Caco-2 (cell line): ENCODE measurements around the gene SLC19A1. TPM values are rescaled to one million over a fixed set of nuclear protein-coding genes. Genes with fewer than 3 reads are reported as not detected.

ENCODE experiments used
- BruUV-seq: library from RNA; stranded (reverse); fragments of 400-500 nt; replicated peaks from 2 replicates; lab custom pipeline; 2021; lab: Mats Ljungman, UMichigan
- CTCF ChIA-PET: fragments of 300-600 bp; sonication (Branson Sonifier 250); formaldehyde crosslinking; loops from one replicate; lab custom pipeline; 2022; ENCODE audit warnings: antibody characterized with exemption; lab: Charles Lee
- POLR2A ChIA-PET: fragments of 300-600 bp; sonication (Branson Sonifier 250); formaldehyde crosslinking; loops from one replicate; lab custom pipeline; 2022; ENCODE audit warnings: antibody characterized with exemption; lab: Charles Lee
- DNase-seq, 2 experiments: peaks; one replicate each; pipeline versions ENCODE4 v3.0.0 to v3.0.0-alpha.2; 2020 to 2022
- H3K27me3 ChIP-seq: replicated peaks from 2 replicates; pipeline ENCODE4 v1.6.0; 2011; ENCODE audit warnings: low read length; ENCODE audit not compliant: control insufficient read depth, insufficient read depth
- H3K36me3 ChIP-seq: 2 replicates; pipeline ENCODE4 v1.5.1; 2011; ENCODE audit warnings: low read length; ENCODE audit not compliant: control insufficient read depth, insufficient read depth
- H3K4me1 ChIP-seq: fragments of 250-450 bp; sonication (Bioruptor Pico); 2 replicates; pipeline ENCODE4 v1.5.1; 2020; ENCODE audit warnings: mild to moderate bottlenecking
- H3K4me3 ChIP-seq: 2 replicates; pipeline ENCODE4 v1.5.1; 2011; ENCODE audit warnings: low read depth, mild to moderate bottlenecking, control low read depth, low read length
- H3K9me3 ChIP-seq: fragments of 250-450 bp; sonication (Bioruptor Pico); 2 replicates; pipeline ENCODE4 v1.5.1; 2020; ENCODE audit warnings: mild to moderate bottlenecking, moderate library complexity
- H3K27ac Mint-ChIP-seq: one replicate; pipeline ENCODE4 v1.8.0; 2022; ENCODE audit warnings: mixed read lengths; ENCODE audit not compliant: unreplicated experiment
- H3K27me3 Mint-ChIP-seq: one replicate; pipeline ENCODE4 v1.8.0; 2022; ENCODE audit warnings: mixed read lengths; ENCODE audit not compliant: insufficient read depth, unreplicated experiment
- H3K36me3 Mint-ChIP-seq: one replicate; pipeline ENCODE4 v1.8.0; 2022; ENCODE audit warnings: mild to moderate bottlenecking, mixed read lengths; ENCODE audit not compliant: insufficient read depth, unreplicated experiment
- H3K4me1 Mint-ChIP-seq: one replicate; pipeline ENCODE4 v1.8.0; 2022; ENCODE audit warnings: low read depth, mixed read lengths; ENCODE audit not compliant: unreplicated experiment
- H3K4me3 Mint-ChIP-seq: one replicate; pipeline ENCODE4 v1.8.0; 2022; ENCODE audit warnings: mild to moderate bottlenecking, moderate library complexity, mixed read lengths; ENCODE audit not compliant: unreplicated experiment
- H3K9me3 Mint-ChIP-seq: one replicate; pipeline ENCODE4 v1.8.0; 2022; ENCODE audit warnings: mixed read lengths; ENCODE audit not compliant: unreplicated experiment
- CTCF ChIP-seq, 2 experiments: fragments of 200-600 bp in 1 of 2; IDR thresholded peaks; 1 replicate in 1 of 2; 2 replicates in 1 of 2; pipeline versions ENCODE4 v1.5.1 to v1.8.0; 2011 to 2022; ENCODE audit warnings: antibody characterized with exemption in 1 of 2, control low read depth in 1 of 2, inconsistent platforms in 1 of 2, low read depth in 1 of 2, low read length in 1 of 2, mild to moderate bottlenecking in 1 of 2, moderate library complexity in 1 of 2; ENCODE audit not compliant: insufficient read depth in 1 of 2, severe bottlenecking in 1 of 2, unreplicated experiment in 1 of 2
- intact Hi-C: fragments of 100-400 bp; cut with micrococcal nuclease; formaldehyde crosslinking; loops from one replicate; pipeline ENCODE4 v1.10.0; 2022; ENCODE audit not compliant: unreplicated experiment
- total RNA-seq: library from RNA; stranded (reverse); gene quantifications from 2 replicates; pipeline ENCODE4 v1.2.3, GENCODE V29; 2022

SLC19A1 gene
- total RNA-seq, 1 experiment from 2014 or later, result 45.4 TPM

- Mint-ChIP-seq H3K4me3 (peak overlapping the region; percentile 86), H3K27me3 (peaks cover 3% of the 10 kb centered on the region)
- peak; percentile 93 for DNase-seq
Measured at GRCh38 chr21:45555557-45556301, 13.5 kb upstream of the SLC19A1 start.

GRCh38 chr21:45555251-45555556, 13.0 kb upstream of the SLC19A1 start:
- no peaks in the 10 kb centered on the region for H3K36me3 Mint-ChIP-seq
- no peaks in the 10 kb centered on the region for H3K9me3 Mint-ChIP-seq
- peak overlapping the region; percentile 86 for H3K4me3 Mint-ChIP-seq
- H3K36me3 ChIP-seq, result no peaks in the 10 kb centered on the region
- no peak for TF ChIP-seq CTCF (IDR thresholded peaks at IDR 0.05; ENCODE audit: insufficient read depth in 1 of 2, low read depth in 1 of 2, low read length in 1 of 2, severe bottlenecking in 1 of 2, unreplicated experiment in 1 of 2)
- peaks cover 6% of the 10 kb centered on the region for H3K4me1 ChIP-seq
- H3K4me3 ChIP-seq, result peak overlapping the region; percentile 57
- intact Hi-C loops, result no loop called here
- no peaks in the 10 kb centered on the region for H3K27me3 ChIP-seq
- BruUV-seq, result no TSS peak
- DNase-seq, result no peak
- CTCF ChIA-PET, result interaction anchor here (0.8 to 1.6 kb wide), 10 partner anchors 13 to 482 kb away, joined by 3 to 52 read pairs (median 6); no protein-coding TSS in a partner anchor
- no peak overlapping the region for H3K27ac Mint-ChIP-seq
- H3K27me3 Mint-ChIP-seq, result peaks cover under 1% of the 10 kb centered on the region
- POLR2A ChIA-PET, result interaction anchor here (0.6 to 1.4 kb wide), 3 partner anchors 8 to 542 kb away, joined by 3 to 4 read pairs (median 3); no protein-coding TSS in a partner anchor
- H3K4me1 Mint-ChIP-seq, result peaks cover 9% of the 10 kb centered on the region
- no peaks in the 10 kb centered on the region for H3K9me3 ChIP-seq

More at GRCh38 chr21:45555557-45556301, 13.5 kb upstream of the SLC19A1 start:
- peak; percentile 91 to 98 for TF ChIP-seq CTCF (IDR thresholded peaks at IDR 0.05; ENCODE audit: insufficient read depth in 1 of 2, low read depth in 1 of 2, low read length in 1 of 2, severe bottlenecking in 1 of 2, unreplicated experiment in 1 of 2)
- TSS peak; percentile 88 for BruUV-seq
- no peaks in the 10 kb centered on the region for H3K9me3 Mint-ChIP-seq
- CTCF ChIA-PET, result interaction anchor here (0.6 to 1.6 kb wide), 36 partner anchors 8 to 688 kb away, joined by 3 to 52 read pairs (median 4); no protein-coding TSS in a partner anchor
- POLR2A ChIA-PET, result interaction anchor here (0.6 to 1.4 kb wide), 6 partner anchors 8 to 624 kb away, joined by 3 to 7 read pairs (median 4); no protein-coding TSS in a partner anchor
- peak overlapping the region; percentile 88 for H3K27ac Mint-ChIP-seq
- H3K4me1 Mint-ChIP-seq, result peaks cover 9% of the 10 kb centered on the region
- H3K27me3 ChIP-seq, result no peaks in the 10 kb centered on the region
- no peaks in the 10 kb centered on the region for H3K9me3 ChIP-seq
- H3K36me3 Mint-ChIP-seq, result no peaks in the 10 kb centered on the region
- intact Hi-C loops, result loop anchor here (1.0 kb wide), 2 partner anchors 41 to 265 kb away; no protein-coding TSS in a partner anchor
- no peaks in the 10 kb centered on the region for H3K36me3 ChIP-seq
- peak overlapping the region; percentile 57 for H3K4me3 ChIP-seq
- H3K4me1 ChIP-seq, result peaks cover 6% of the 10 kb centered on the region

DNA sequence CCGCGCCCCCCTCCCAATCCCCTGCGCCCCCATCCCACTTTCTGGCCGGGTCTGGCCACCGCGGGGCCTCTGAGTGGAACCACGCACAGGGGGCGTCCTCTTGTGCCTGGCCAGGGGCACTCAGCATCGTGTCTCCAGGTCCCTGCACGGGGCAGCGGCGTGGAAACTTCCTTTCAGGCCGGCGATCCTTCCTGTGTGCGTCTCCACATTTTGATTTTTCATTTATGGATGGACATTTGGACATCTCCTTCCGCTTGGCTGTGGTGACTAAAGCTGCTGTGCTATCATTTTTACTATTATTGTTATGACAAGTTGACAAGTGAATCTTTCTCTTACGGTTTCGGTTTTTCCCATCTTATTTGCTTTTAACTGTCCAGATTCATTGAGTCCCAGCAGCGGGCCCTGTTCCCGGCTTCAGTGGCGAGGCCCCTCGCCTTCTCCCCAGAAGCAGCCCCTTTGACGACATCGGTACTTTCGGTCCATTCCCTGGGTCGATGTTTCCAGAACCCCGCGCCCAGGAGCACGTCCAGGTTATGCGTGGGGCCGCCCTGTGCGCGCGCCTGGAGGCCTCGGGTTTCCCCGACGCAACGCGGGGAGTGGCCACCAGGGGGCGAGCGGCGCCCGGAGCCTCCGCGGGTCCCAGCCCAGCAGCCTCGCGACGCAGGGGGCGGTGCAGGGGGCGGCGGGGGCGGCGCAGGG, 12.4 kb upstream of the SLC19A1 start:
- Mint-ChIP-seq H3K27me3 (no peaks in the 10 kb centered on the region), H3K27ac (peak overlapping the region; percentile 55), H3K4me3 (peak overlapping the region; percentile 86), H3K4me1 (peaks cover 9% of the 10 kb centered on the region), H3K36me3 (no peaks in the 10 kb centered on the region), H3K9me3 (no peaks in the 10 kb centered on the region)
- POLR2A ChIA-PET, result interaction anchor here (0.6 to 1.4 kb wide), 2 partner anchors 131 to 542 kb away, joined by 3 to 4 read pairs; no protein-coding TSS in a partner anchor
- TF ChIP-seq CTCF (IDR thresholded peaks at IDR 0.05; ENCODE audit: insufficient read depth in 1 of 2, low read depth in 1 of 2, low read length in 1 of 2, severe bottlenecking in 1 of 2, unreplicated experiment in 1 of 2), result peak; percentile 71 to 81
- Histone ChIP-seq H3K9me3 (no peaks in the 10 kb centered on the region), H3K4me1 (peaks cover 6% of the 10 kb centered on the region), H3K36me3 (no peaks in the 10 kb centered on the region), H3K4me3 (peak overlapping the region; percentile 45), H3K27me3 (no peaks in the 10 kb centered on the region)
- CTCF ChIA-PET, result no interaction called here
- DNase-seq, result peak; percentile 71 to 93
- intact Hi-C loops, result no loop called here
- BruUV-seq, result no TSS peak
